GM18508 (cell line): ENCODE data around the gene SERBP1.
"Not testable (repeated sequence)": the region's sequence is repeated elsewhere in the genome, so short reads cannot be mapped to it uniquely, and the experiment has no call there.

ENCODE experiments used
- ATAC-seq: cut with Tn5 transposase; IDR thresholded peaks from one replicate; pipeline ENCODE4 v1.9.1; 2021; ENCODE audit warnings: moderate number of reproducible peaks; ENCODE audit not compliant: insufficient read depth, unreplicated experiment

The SERBP1 gene

DNA sequence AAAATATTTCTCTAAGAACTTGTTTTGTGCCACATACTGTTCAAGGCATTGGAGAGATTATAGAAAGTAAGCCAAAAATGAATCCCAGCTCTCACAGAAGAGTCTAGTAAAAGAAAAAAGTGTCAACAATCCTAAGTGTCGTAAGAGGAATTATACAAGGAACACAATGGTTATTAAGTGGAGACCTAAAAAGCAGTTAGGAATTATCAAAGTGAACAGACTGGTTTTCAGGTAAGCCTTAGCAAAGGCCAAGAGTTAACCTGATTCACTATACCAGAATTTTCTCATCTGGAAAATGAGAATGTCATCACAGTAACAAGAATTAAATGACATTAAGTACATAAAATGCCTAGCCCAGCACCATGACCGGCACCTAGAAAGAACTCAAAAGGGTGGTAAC lies 15.6 kb downstream of the SERBP1 start:
- ATAC-seq: no peak

DNA sequence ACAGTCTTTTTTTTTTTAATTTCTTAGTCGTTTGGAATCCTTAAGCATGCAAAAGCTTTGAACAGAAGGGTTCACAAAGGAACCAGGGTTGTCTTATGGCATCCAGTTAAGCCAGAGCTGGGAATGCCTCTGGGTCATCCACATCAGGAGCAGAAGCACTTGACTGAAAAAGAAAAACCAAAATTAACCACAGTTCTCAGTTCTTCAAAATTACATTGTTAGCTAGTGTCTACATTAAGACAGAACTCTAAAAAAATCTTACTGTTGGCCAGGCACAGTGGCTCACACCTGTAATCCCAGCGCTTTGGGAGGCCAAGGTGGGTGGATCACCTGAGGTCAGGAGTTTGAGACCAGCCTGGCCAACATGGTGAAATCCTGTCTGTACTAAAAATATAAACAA lies 17.1 kb downstream of the SERBP1 start:
- ATAC-seq: not testable (repeated sequence)

DNA sequence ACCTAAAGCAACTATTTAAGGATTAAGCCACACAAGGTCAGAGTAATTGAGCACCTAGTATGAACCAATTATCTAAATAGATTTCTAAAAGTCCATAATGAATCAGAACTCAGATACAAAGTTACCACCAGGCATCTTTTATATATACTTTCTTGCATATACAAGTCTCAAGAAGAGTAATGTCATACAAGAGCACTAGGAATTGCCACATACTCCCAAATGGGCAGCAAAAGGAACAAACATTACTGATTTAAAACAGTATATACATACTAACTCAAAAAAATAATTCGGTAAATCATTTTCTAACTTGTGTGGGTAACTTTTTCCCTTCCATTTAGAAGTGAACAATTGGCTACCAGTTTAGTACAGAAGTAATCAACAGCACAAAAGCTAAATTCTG lies 22.1 kb downstream of the SERBP1 start:
- ATAC-seq: no peak

DNA sequence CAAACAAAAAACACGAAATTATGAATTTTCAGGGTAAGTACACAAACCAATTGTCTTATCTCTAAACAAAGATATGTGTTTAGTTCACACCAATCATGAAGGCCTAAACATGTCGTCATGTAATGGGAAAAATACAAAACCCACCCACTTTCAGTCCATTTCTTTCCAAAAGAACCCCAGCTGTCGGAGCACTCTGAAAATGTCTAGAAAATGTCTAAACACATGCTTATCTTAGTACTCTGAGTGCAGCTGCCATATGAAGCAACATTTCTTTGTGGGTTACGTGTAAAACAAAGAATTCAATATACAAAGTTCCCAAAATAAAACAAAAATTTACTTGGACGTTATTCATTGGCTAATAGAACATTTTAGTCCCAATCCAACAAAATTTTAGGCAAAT lies 22.7 kb downstream of the SERBP1 start:
- no peak for ATAC-seq

DNA sequence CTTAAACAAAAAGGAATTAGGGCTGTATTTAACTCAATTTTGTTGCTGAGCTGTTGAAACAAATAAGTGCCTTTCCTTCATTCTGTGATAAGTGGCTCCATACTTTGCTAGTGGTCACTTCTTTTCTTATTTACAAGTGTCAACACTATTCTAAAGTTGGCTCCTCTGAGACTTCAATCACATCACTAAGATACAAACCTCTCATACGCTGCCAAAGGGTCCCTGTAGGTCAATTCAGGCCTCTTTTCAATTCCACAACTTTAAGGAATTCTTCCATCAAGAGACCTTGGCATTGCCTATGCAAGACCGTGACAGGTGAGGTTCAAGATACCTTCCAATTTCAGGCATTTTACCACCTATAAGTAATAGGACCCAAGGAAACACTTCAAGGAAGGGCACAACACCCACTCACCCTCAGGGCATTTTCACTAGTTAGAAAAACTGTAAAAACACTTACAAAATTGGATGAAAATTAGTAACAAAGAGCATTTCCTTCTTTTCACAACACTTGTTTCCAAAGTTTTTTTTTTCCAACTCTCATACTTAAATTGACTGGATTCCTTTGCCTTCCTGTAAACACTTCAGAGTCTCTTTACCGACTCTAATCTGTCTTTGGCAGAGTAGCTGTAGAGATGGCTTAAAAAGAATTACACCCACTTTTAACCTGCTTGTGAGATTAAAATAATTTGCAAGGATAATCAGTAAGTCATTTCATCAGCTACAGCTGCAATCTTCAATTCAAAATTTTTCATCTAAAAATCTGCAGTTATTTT lies 24.5 kb downstream of the SERBP1 start:
- no peak for ATAC-seq

DNA sequence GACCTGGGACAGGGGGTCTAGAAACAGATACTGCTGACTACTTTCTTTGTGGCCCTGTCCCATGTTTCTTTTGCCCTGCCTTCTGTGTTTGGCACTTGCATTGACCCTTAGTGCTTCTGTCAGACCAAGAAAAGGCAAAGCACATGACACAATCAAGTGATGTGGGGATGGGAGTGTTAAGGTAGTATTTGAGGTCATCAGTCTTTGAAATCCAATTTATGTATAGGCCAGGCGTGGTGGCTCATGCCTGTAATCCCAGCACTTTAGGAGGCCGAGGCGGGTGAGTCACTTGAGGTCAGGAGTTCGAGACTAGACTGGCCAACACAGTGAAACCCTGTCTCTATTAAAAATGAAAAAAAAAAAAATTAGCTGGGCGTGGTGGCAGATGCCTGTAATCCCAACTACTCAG lies 26.0 kb downstream of the SERBP1 start:
- no peak for ATAC-seq

DNA sequence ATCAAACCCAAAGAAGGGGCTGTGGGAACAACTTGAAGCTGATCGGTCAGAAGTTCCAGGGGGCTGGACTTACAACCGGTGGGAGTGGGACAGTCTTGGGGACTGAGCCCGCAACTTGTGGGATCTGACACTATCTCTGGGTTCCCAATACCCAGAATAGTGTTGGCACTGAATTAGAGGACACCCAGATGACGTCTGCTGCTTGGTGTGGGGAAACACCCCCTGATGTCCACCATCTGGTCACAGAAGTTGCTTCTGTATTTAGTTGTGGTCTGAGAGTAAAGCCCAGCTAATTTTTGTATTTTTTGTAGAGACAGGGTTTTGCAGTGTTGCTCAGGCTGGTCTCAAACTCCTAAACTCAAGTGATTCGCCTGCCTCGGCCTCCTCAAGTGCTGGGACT lies 28.8 kb downstream of the SERBP1 start:
- ATAC-seq: no peak

DNA sequence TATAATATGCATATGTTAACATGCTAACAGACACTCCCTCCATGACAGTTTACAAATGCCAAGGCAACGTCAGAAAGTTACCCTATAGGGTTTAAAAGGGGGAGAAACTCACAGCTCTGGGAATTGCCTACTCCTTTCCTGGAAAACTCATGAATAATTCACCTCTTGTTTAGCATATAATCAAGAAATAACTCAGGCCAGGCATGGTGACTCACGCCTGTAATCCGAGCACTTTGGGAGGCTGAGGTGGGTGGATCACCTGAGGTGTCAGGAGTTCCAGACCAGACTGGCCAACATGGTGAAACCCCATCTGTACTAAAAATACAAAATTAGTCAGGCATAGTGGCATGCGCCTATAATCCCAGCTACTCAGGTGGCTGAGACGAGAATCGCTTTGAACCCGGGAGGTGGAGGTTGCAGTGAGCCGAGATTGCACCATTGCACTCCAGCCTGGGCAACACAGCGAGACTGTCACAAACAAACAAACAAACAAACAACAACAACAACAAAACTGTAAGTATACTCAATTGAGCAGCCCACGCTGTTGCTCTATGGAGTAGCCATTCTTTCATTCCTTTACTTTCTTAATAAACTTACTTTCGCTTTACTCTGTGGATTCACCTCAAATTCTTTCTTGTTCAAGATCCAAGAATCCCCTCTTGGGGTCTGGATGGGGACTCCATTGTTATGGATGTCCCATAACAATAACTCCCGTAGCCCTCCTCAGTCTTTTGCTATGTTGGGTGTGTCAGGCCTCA lies 30.0 kb downstream of the SERBP1 start:
- ATAC-seq: not testable (repeated sequence)

DNA sequence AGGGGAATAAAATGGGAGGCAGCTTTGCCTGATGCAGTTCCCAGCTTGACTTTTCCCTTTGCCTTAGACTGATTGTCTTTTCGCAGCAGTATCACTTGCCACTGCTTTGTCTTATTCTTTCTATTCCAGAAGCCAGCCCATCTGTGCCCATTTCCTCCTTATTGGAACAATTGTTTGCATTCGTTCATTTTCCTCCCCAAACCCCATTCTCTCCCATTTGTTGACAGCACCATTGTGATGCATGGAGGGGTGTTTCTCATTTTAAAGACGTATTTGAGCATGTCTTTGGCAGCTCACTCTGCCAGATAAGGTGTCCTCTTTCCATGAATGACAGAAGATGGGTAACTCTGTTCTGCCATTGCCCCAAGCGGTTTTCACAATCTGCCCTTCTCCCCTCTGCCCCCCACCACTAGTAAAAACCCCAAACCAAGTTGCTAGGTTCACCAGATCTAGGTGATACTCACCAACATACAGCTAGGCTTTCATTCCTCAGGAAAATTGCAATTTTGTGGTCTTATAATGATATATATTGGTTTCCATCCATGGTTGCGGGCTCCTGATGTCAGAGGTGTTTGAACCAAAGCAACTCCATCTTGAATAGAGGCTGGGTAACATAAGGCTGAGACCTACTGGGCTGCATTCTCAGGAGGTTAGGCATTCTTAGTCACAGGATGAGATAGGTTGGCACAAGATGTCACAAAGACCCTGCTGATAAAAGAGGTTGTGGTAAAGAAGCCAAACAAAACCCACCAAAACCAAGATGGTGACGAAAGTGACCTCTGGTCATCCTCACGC lies 30.8 kb downstream of the SERBP1 start:
- ATAC-seq: no peak

DNA sequence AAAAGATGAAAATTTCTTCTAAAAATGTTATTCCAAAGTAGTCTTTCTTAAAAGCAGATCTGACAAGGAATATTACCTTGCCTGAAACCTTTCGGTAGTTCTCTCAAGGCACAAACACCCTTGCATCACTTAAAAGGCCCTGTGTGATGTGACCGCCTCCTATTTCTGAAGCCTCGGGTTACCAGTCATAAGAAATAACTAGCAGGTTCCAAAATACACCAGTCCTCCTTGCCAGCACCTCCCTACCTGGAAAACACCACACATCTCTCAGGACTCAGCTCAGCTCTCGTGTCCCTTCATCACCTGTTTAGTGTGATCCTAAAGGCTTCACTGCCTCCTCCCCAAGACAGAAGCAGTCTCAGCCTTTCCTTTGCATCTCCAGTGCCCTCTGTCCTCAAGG lies 35.7 kb downstream of the SERBP1 start:
- no peak for ATAC-seq

DNA sequence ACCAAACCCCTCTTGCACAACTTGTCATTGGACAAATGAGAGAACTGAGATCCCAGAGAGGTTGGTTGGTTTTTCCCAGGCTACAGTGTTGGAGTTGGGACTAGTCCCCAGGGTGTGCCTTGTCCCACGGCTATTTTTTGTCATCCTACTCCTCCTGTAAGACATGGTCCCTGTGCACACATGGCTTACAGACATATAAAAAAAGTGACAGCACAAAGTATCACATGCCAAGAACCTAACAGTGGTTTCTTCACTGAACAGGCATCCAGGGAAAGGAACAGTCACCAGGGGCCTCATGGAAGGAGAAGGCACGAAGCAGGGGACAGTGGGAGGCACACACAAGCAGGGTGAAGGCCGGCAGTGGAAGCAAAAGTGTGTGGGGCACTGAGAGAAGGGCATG lies 36.5 kb downstream of the SERBP1 start:
- ATAC-seq: no peak

DNA sequence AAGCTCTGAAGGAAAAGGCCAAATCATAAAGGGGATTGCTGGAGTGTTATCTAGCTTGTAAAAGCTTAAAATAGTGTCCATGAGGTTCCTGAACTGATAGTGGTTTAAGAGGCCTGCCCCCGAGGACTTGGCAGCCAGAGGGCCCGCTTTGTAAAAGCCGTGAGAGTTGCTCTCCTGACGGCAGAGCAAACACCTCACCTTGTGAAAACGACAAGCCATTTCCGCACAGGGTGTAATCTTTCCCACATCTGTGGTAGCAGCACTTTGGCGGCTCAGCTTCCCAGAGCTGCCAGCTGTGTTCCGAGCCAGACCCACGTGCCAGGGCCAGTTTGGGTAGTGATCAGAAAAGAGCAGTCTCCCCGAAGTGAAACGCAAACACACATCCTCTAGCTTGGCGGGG lies 37.0 kb downstream of the SERBP1 start:
- ATAC-seq: no peak

DNA sequence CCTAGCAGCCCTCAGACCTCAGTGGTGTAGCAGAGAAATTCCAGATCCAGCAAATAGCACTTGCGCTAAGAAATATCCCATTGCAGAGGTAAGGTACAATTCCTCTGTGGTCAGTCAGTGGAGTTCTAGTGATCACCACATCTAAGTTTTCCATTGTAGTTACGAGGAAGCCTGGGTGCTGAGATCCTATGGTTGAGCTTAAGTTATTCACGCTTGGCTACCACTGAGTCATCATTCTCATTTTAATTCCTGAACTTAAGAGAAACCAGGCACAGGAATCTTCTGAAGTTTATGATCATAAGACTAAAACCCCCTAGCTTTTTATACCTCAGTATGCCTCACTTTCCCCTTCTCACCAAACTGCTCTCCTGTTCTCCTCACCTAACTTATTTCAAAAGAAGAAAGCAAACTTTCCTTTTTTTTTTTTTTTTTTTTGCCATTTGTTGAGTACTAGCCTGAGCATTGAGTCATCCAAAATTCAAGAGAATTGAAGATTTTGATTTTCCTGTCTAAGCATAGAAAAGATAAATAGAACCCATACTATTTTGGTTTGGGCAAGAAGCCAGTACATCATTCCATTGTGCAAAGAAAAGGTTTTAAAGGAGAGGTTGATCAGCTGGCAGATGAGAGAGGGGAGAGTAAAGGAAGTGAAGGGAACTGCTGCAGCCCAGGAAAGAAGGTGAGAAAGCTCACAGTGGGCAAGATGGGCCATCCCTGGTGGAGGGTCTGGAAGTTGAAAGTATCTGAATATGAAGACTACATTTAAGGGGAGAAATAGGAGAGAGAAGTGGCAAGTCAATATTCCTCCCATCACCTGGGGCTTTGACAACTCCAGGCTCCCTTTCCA lies 39.9 kb downstream of the SERBP1 start:
- ATAC-seq: no peak

DNA sequence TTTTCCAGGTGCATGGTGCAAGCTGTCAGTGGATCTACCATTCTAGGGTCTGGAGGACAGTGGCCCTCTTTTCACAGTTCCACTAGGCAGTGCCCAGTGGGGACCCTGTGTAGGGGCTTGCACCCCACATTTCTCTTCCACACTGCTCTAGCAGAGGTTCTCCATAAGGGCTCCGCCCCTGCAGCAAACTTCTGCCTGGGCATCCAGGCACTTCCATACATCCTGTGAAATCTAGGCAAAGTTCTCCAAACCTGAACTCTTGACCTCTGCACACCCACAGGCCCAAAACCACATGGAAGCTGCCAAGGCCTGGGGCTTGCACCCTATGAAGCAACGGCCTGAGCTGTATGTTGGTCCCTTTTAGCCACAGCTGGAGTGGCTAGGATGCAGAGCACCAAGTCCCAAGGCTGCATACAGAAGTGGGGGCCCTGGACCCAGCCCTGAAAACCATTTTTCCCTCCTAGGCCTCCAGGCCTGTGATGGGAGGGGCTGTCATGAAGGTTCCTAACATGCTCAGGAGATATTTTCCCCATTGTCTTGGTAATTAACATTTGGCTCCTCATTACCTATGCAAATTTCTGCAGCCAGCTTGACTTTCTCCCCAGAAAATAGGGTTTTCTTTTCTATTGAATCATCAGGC lies 46.1 kb downstream of the SERBP1 start:
- ATAC-seq: no peak

DNA sequence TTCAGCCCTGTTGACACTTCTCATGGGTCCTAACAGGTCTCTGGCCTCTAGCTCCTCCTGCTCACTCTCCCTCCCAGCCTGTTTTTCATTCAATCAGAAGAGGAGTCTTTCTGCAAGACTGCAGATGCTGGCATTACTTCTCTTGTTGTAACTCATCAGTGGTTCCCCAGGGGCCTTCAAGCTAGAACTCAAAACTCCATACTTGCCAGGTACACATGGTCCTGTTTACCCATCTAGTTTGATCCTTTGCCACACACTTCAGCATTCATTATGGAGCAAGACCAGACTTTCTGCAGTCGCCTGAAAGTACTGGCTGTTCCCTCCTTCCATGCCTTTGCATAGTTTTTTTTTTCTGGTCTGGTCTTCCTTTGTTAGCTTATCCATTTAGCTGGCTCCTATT lies 47.9 kb downstream of the SERBP1 start:
- no peak for ATAC-seq

DNA sequence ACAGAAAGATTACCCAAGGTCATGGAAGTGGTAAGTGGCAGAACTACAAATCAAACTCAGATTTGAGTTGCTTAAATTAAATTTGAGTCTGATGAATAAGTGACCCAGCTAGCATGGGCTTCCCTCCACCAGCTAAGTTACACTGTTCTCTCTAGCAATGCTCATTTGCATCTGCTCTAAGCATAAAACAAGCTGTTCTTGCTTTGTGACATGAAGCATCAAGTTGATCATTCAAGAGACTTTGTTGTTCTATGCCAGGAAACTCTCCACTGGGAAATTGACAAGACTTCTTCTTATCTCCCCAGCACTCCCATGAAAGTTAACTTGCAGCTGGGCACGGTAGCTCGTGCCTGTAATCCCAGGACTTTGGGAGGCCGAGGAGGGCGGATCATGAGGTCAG lies 49.0 kb downstream of the SERBP1 start:
- ATAC-seq: no peak

DNA sequence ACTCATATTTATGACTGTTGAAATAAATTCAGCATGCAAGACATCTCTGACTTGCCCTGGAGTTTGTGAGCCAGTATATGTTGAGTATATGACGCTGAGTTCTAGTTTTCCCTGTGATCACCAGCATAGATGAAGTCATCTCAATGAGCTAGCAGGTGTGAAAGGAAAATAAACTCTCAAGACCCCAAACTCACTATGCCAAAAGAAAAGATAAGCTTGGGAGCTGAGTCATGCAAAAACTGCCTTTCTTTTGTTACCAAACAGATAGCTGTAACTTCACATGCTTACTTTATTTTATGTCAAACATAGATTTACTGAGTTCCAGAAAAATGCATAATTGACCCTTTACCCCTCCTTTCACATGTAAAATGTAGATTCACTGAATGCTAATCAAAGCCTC lies 52.9 kb downstream of the SERBP1 start:
- no peak for ATAC-seq

DNA sequence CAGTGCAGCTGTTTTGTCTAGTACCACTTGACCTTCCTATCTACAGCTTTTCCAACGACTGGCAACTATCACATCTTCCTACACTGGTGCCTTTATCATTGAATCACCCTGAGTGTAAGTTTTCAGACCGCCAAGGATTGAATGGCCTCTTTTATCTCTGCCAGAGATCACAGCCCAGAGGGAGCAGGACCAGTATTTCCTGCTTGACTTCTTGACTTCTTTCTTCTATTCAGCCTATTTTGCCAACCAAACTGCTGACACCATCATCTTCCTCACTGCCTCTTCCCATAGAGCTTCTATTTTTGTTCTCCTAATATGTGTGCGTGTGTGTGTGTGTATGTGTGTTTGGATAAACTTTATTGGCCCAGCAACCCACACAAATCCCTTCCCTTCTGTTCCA lies 53.8 kb downstream of the SERBP1 start:
- ATAC-seq: no peak

DNA sequence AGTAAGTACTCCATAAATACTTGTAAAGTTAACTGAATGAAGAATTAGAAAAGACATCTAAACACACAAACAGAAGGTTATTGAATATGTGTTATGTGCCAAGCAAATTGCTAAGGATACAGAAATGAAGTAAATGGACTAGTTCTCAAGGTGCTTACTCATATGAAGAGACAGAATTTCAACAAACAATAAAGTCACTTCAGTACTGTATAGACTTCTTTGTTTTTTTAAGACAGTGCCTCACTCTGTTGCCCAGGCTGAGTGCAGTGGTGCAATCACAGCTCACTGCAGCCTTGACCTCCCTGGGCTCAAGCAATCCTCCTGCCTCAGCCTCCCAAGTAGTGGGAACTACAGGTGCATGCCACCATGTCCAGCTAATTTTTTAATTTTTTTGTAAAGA lies 57.3 kb downstream of the SERBP1 start:
- ATAC-seq: no peak

DNA sequence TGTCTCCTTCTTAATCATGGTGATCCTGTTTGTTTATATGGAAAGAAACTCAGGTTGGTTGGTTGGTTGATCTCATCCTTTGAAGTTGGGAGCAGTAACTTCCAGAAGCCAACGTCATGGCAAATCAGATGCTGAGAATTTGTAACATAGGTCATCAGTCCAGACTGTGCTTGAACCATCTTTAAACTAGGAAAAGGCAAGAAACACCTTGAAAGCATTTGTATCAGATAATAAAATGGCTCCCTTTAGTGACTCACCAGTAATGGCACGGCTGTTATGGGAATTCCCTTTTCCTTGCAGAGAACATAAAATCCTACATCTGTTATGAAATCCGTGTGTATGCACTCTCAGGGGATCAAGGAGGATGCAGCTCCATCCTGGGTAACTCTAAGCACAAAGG lies 58.1 kb downstream of the SERBP1 start:
- ATAC-seq: no peak
